Loucy (cell line): ENCODE measurements around the gene ZFR.

Experiments
- H2AFZ ChIP-seq: fragments of 200-600 bp; sonication (generic); 2 replicates; pipeline ENCODE4 v1.6.0; 2016; ENCODE audit warnings: antibody characterized with exemption, mild to moderate bottlenecking, low read length, moderate library complexity
- H3F3A ChIP-seq: fragments of 200-600 bp; 2 replicates; pipeline ENCODE4 v1.6.0; 2016; ENCODE audit warnings: antibody characterized with exemption, low read depth, mild to moderate bottlenecking
- H3K27me3 ChIP-seq: fragments of 200-600 bp; sonication (generic); 2 replicates; pipeline ENCODE4 v1.6.1; 2014; ENCODE audit warnings: low read length, mild to moderate bottlenecking; ENCODE audit not compliant: insufficient read depth, poor library complexity, severe bottlenecking
- H3K36me3 ChIP-seq: fragments of 200-600 bp; sonication (generic); 2 replicates; pipeline ENCODE4 v1.6.1; 2016; ENCODE audit warnings: low read length; ENCODE audit not compliant: insufficient read depth
- H3K4me1 ChIP-seq: fragments of 200-600 bp; sonication (generic); 2 replicates; pipeline ENCODE4 v1.5.1; 2014; ENCODE audit warnings: low read length, mild to moderate bottlenecking; ENCODE audit not compliant: insufficient read depth, poor library complexity, severe bottlenecking
- H3K4me2 ChIP-seq: fragments of 200-600 bp; sonication (generic); 2 replicates; pipeline ENCODE4 v1.6.0; 2014; ENCODE audit warnings: antibody characterized with exemption, low read length, low read depth, mild to moderate bottlenecking; ENCODE audit not compliant: poor library complexity, severe bottlenecking
- H3K4me3 ChIP-seq: fragments of 200-600 bp; sonication (generic); 2 replicates; pipeline ENCODE4 v1.5.1; 2014; ENCODE audit warnings: low read length, mild to moderate bottlenecking, mixed read lengths; ENCODE audit not compliant: poor library complexity, severe bottlenecking
- H3K79me2 ChIP-seq: fragments of 200-600 bp; sonication (generic); 2 replicates; pipeline ENCODE4 v1.6.1; 2014; ENCODE audit warnings: low read length; ENCODE audit not compliant: insufficient read depth
- H3K9ac ChIP-seq: fragments of 200-600 bp; sonication (generic); 2 replicates; pipeline ENCODE4 v1.6.0; 2014; ENCODE audit warnings: mild to moderate bottlenecking, low read depth, low read length, moderate library complexity; ENCODE audit not compliant: poor library complexity, severe bottlenecking
- H3K9me2 ChIP-seq: fragments of 200-600 bp; sonication (generic); replicated peaks from 2 replicates; pipeline ENCODE4 v1.6.1; 2016; ENCODE audit warnings: low read depth, low read length, mixed read lengths
- H3K9me3 ChIP-seq: fragments of 200-600 bp; sonication (generic); 2 replicates; pipeline ENCODE4 v1.6.1; 2014; ENCODE audit warnings: mild to moderate bottlenecking, antibody characterized with exemption, low read length, low read depth; ENCODE audit not compliant: insufficient read depth
- H4K20me1 ChIP-seq: fragments of 200-600 bp; sonication (generic); 2 replicates; pipeline ENCODE4 v1.6.0; 2014; ENCODE audit warnings: antibody characterized with exemption, low read length, mild to moderate bottlenecking; ENCODE audit not compliant: insufficient read depth, poor library complexity, severe bottlenecking
- CTCF ChIP-seq: fragments of 200-600 bp; sonication (generic); conservative IDR thresholded peaks from 2 replicates; pipeline ENCODE4 v1.5.1; 2014; ENCODE audit warnings: mild to moderate bottlenecking, antibody characterized with exemption, low read length
- EZH2phosphoT487 ChIP-seq: fragments of 200-600 bp; IDR thresholded peaks from 2 replicates; pipeline ENCODE4 v1.6.1; 2018; ENCODE audit warnings: antibody characterized with exemption, mild to moderate bottlenecking, moderate library complexity, borderline replicate concordance

ZFR gene

GRCh38 chr5:32339878-32340277 lies 104.7 kb downstream of the ZFR start:
- Histone ChIP-seq H2AFZ (no peak overlapping the region), H3K79me2 (no peaks in the 10 kb centered on the region), H3K4me2 (no peak overlapping the region), H3K9me3 (peaks cover 15% of the 10 kb centered on the region), H3K9me2 (no peaks in the 10 kb centered on the region), H3K36me3 (no peaks in the 10 kb centered on the region), H3K27me3 (no peaks in the 10 kb centered on the region), H3F3A (no peaks in the 10 kb centered on the region), H3K4me3 (no peak overlapping the region), H4K20me1 (no peaks in the 10 kb centered on the region), H3K4me1 (no peaks in the 10 kb centered on the region), H3K9ac (no peak overlapping the region)
- TF ChIP-seq CTCF (no peak), EZH2phosphoT487 (no peak)

DNA sequence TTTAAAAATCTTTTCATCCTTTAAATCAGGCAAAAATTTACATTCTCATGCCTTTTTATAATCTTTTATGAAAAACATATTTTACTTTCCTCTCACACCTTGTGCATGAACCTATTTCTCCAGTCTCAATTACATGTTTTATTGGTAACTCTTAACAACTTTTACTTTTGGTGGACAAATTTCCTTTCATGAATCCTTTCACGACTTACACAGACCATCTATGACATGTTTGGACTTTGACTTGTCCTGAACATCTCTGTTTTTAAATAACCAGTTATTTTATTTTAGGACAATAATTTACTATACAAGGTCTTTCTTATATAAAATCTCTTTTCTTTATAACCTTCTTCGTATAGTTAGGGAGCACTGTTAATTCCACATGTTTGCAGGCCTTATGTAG lies 105.3 kb downstream of the ZFR start:
- Histone ChIP-seq H3K36me3 (no peaks in the 10 kb centered on the region), H3K79me2 (no peaks in the 10 kb centered on the region), H3K9ac (no peak overlapping the region), H3K9me3 (peaks cover 15% of the 10 kb centered on the region), H3K4me2 (no peak overlapping the region), H3K4me1 (no peaks in the 10 kb centered on the region), H4K20me1 (no peaks in the 10 kb centered on the region), H3K27me3 (no peaks in the 10 kb centered on the region), H3K4me3 (no peak overlapping the region), H2AFZ (no peak overlapping the region), H3K9me2 (no peaks in the 10 kb centered on the region), H3F3A (no peaks in the 10 kb centered on the region)
- TF ChIP-seq EZH2phosphoT487 = no peak
- TF ChIP-seq CTCF = no peak

- Histone ChIP-seq H3K27me3 (no peaks in the 10 kb centered on the region), H3K4me1 (no peaks in the 10 kb centered on the region), H3K79me2 (no peaks in the 10 kb centered on the region), H3K9ac (no peak overlapping the region), H4K20me1 (no peaks in the 10 kb centered on the region), H3K9me2 (no peaks in the 10 kb centered on the region), H3F3A (no peaks in the 10 kb centered on the region), H2AFZ (no peak overlapping the region), H3K36me3 (no peaks in the 10 kb centered on the region), H3K9me3 (no peaks in the 10 kb centered on the region), H3K4me3 (no peak overlapping the region), H3K4me2 (no peak overlapping the region)
- TF ChIP-seq CTCF (no peak), EZH2phosphoT487 (no peak)
Observed at GRCh38 chr5:32332966-32333365, 111.6 kb downstream of the ZFR start.
